ENCODE measurements around the gene CELF2.
A peak's percentile ranks its signal among the peaks of the same experiment; 100 is the strongest.

CELF2 gene

GRCh38 chr10:11023009-11023953 lies 5.6 kb downstream of the CELF2 start:
- peak; percentile 12 for DNase-seq

- no peak for DNase-seq
These were observed 6.9 kb downstream of the CELF2 start for GRCh38 chr10:11024596-11024995.

GRCh38 chr10:11025978-11026377 lies 8.3 kb downstream of the CELF2 start:
- no peak for DNase-seq

GRCh38 chr10:11026773-11027172 lies 9.1 kb downstream of the CELF2 start:
- no peak for DNase-seq

- no peak for DNase-seq
These were observed 17.1 kb downstream of the CELF2 start for GRCh38 chr10:11034762-11035161.

GRCh38 chr10:11035301-11035991 lies 17.8 kb downstream of the CELF2 start:
- DNase-seq = no peak

- DNase-seq = no peak
These were observed 18.8 kb downstream of the CELF2 start for GRCh38 chr10:11036424-11037011.

GRCh38 chr10:11037991-11038390 lies 20.3 kb downstream of the CELF2 start:
- DNase-seq = no peak

GRCh38 chr10:11042357-11042756 lies 24.7 kb downstream of the CELF2 start:
- DNase-seq = no peak

- no peak for DNase-seq
These were observed 25.4 kb downstream of the CELF2 start for GRCh38 chr10:11043039-11043438.

- DNase-seq = no peak
These were observed 25.9 kb downstream of the CELF2 start for GRCh38 chr10:11043446-11044127.

GRCh38 chr10:11045487-11045886 lies 27.8 kb downstream of the CELF2 start:
- no peak for DNase-seq

GRCh38 chr10:11045995-11046775 lies 28.5 kb downstream of the CELF2 start:
- no peak for DNase-seq

GRCh38 chr10:11046776-11047160 lies 29.1 kb downstream of the CELF2 start:
- no peak for DNase-seq

GRCh38 chr10:11048707-11049278 lies 31.1 kb downstream of the CELF2 start:
- DNase-seq = no peak

GRCh38 chr10:11049806-11050205 lies 32.1 kb downstream of the CELF2 start:
- no peak for DNase-seq

GRCh38 chr10:11050301-11051287 lies 32.9 kb downstream of the CELF2 start:
- DNase-seq = no peak

GRCh38 chr10:11057018-11057417 lies 39.3 kb downstream of the CELF2 start:
- DNase-seq = no peak

- DNase-seq = no peak
These were observed 39.8 kb downstream of the CELF2 start for GRCh38 chr10:11057448-11057847.

- DNase-seq = no peak
These were observed 40.3 kb downstream of the CELF2 start for GRCh38 chr10:11057994-11058393.

GRCh38 chr10:11058965-11059364 lies 41.3 kb downstream of the CELF2 start:
- DNase-seq = no peak

All from activated CD4-positive, alpha-beta T cell treated with anti-CD3 and anti-CD28 coated beads, Interleukin-2, Interleukin-6, amounts not matched to agents 100 ng/mL and 50 ng/mL, durations not matched to agents 16 hours and 8 hours (primary cell).